Measurements from ENCODE around the gene TBX5.

Gene TBX5

DNA sequence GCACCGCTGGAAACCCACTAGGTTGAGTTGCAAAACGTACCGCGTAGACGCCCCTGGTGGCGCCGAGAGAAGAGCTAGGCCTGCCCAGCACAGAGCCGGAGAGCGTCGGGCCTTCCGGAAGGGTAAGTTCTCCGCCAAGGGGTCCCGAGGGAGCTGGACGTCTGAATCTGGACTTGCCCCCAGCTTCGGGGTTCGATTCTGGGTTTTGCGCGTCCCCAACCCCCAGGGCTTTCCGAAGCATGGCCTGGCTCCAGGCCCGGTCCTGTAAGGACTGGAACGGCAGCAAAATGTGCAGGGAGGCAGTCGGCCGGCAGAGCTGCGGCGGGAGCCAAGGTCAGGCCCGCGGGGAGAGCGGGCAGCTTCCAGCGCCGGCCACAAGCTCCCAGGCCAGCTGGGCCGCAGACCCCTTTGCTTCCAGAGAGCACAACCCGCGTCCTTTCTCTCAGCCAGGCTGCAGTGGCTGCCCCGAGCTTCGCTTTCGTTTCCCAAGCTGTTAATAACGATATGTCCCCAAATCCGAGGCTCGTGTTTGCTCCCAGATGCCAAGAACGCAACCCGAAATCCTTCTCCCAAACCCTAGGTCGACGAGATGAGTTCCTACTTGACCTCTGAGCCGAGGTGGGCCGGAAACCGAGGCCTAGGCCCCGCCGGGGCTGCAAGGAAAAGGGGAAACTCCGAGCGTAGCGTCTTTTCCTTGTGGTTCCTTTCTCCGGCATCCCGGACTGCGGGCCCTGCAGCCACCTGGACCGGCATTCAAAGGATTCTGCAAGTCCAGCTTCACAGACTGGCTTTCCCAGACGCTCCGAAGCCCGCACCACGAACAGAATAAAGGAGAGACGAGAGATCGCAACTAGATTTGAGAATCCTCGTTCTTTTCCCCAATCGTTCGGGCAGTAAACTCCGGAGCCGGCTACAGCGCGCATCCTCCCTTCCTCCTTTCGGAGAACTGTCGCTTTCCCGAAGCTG lies 3.2 kb upstream of the TBX5 start:
- no peak overlapping the region for H3K4me3 Mint-ChIP-seq
- no peaks in the 10 kb centered on the region for H3K9me3 Mint-ChIP-seq
- H3K36me3 Mint-ChIP-seq (ENCODE audit: low read depth), result no peaks in the 10 kb centered on the region
- peak; percentile 42 for DNase-seq
- peaks cover 100% of the 10 kb centered on the region for H3K27me3 Mint-ChIP-seq (ENCODE audit: low read depth, poor library complexity)
- H3K27ac Mint-ChIP-seq, result no peak overlapping the region
- TF ChIP-seq, protein P1, sequence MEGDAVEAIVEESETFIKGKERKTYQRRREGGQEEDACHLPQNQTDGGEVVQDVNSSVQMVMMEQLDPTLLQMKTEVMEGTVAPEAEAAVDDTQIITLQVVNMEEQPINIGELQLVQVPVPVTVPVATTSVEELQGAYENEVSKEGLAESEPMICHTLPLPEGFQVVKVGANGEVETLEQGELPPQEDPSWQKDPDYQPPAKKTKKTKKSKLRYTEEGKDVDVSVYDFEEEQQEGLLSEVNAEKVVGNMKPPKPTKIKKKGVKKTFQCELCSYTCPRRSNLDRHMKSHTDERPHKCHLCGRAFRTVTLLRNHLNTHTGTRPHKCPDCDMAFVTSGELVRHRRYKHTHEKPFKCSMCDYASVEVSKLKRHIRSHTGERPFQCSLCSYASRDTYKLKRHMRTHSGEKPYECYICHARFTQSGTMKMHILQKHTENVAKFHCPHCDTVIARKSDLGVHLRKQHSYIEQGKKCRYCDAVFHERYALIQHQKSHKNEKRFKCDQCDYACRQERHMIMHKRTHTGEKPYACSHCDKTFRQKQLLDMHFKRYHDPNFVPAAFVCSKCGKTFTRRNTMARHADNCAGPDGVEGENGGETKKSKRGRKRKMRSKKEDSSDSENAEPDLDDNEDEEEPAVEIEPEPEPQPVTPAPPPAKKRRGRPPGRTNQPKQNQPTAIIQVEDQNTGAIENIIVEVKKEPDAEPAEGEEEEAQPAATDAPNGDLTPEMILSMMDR (IDR thresholded peaks at IDR 0.05), result no peak
- peaks cover 4% of the 10 kb centered on the region for H3K4me1 Mint-ChIP-seq

DNA sequence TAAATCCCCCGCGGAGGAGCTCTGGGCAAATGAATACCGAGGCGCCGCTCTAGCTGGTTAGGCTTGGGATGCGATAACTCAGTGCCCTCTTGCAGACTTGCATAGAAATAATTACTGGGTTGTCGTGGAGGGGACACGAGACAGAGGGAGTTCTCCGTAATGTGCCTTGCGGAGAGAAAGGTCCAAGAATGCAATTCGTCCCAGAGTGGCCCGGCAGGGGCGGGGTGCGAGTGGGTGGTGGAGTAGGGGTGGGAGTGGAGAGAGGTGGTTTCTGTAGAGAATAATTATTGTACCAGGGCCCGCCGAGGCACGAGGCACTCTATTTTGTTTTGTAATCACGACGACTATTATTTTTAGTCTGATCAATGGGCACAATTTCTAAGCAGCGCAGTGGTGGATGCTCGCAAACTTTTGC lies 2.5 kb upstream of the TBX5 start:
- TF ChIP-seq, protein P1 (IDR thresholded peaks at IDR 0.05), result no peak
- peaks cover 7% of the 10 kb centered on the region for H3K4me1 Mint-ChIP-seq
- no peaks in the 10 kb centered on the region for H3K36me3 Mint-ChIP-seq (ENCODE audit: low read depth)
- H3K9me3 Mint-ChIP-seq, result no peaks in the 10 kb centered on the region
- no peak overlapping the region for H3K4me3 Mint-ChIP-seq
- no peak for DNase-seq
- peaks cover 100% of the 10 kb centered on the region for H3K27me3 Mint-ChIP-seq (ENCODE audit: low read depth, poor library complexity)
- H3K27ac Mint-ChIP-seq, result no peak overlapping the region

DNA sequence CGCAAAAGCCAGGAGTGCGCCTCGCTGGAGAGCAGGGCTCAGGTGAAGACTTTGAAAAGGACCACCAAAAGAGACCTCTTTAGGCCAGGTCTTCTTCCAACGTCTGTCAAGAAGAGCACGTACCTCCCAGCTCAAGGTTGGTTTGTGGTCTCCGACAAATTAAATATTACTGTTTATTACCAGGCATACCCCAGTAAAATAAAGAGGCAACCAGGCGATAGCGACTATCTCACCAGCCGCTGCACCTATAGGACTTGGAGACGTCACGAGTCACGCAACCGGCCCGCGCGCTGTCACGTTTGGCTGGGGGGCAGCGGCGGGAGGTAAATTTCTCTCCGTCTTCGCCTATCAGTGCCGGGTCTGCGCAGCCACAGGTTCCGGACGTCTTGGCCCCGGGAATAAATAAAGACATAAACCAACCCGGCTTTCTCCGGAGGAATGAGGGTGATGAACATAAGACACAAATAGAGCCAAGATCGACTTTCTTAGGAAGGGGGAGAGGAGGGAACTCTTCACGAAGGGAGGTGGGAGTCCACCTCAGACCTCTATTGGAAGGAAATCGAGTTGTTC lies 2.0 kb upstream of the TBX5 start:
- Mint-ChIP-seq H3K9me3 (peaks cover 3% of the 10 kb centered on the region), H3K27me3 (ENCODE audit: low read depth, poor library complexity) (peaks cover 100% of the 10 kb centered on the region), H3K27ac (no peak overlapping the region), H3K4me3 (no peak overlapping the region), H3K4me1 (peaks cover 12% of the 10 kb centered on the region), H3K36me3 (ENCODE audit: low read depth) (no peaks in the 10 kb centered on the region)
- TF ChIP-seq, protein P1 (IDR thresholded peaks at IDR 0.05), result no peak
- no peak for DNase-seq

DNA sequence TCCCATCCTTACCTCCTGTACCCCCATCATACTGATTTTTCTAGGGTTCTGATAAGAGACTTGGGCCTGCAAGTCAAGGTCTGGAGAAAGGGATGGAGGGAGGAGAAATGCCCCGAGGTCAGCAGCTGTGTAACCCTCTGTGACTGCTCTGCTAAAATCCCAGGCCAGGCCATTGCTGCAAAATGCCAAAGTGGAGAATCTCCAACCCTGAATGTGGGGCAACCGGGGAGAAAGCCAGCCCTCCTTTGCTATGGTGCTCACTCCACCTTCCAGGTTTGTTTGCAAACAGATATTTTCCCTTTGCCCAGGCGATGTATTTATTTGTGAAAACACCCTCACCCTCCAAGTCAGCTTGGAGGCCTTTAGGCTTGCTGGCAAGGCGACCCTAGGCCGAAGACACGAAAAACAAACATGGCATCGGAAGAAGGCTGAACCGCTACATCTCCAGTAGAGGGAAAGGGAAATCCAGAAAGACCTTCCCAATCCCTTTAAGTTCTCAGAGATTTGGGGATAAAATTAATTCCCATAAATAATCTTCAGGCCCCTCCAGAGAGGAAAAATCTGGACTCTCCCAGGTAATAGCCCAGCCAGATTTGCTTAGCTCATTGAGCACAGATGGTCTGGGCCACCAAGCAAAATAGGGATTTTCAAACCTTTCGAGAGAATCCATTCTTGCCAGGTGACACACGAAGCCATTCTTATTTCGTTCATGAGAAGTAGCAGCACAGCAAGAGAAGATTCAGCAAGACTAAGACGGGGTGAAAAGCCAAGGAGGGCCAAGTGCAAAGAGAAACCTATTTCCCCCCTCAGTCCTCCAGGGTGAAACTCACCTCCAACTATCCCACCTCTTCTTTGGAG lies 1.3 kb upstream of the TBX5 start:
- peaks cover 100% of the 10 kb centered on the region for H3K27me3 Mint-ChIP-seq (ENCODE audit: low read depth, poor library complexity)
- no peak overlapping the region for H3K4me3 Mint-ChIP-seq
- no peaks in the 10 kb centered on the region for H3K36me3 Mint-ChIP-seq (ENCODE audit: low read depth)
- H3K9me3 Mint-ChIP-seq, result peaks cover 6% of the 10 kb centered on the region
- TF ChIP-seq, protein P1 (IDR thresholded peaks at IDR 0.05), result no peak
- H3K27ac Mint-ChIP-seq, result no peak overlapping the region
- peaks cover 15% of the 10 kb centered on the region for H3K4me1 Mint-ChIP-seq
- no peak for DNase-seq

DNA sequence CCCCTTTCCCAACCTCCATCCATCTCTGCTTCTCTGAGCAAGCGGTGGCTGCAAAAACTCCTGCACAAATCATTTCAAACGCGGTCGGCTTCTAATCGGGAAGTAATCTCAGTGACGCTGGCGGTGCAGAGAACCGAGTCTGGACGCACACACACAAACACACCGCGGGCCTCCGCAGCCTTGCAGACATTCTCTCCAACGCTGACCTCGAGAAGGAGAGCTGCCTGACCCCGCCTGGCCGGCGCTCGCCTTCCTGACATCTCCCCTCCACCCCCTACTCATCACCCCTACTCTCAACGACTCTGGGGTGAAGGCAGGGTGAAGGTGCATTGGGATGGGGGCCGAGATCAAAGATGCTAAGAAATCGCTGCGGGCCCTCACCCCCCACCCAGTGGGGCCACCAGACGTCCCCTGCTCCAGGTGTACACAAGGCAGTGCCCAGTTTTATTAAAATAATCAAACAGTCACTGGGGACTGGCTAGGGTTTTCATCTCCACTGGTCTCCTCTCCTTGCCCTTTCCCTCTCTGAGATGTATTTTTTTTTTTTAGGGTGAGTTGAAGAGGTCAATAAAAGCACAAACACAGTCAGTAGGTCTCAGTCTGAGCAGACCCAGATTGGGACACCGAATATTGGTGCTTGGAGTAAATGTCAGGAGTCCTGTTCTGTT lies 506 bp upstream of the TBX5 start:
- Mint-ChIP-seq H3K36me3 (ENCODE audit: low read depth) (no peaks in the 10 kb centered on the region), H3K4me3 (no peak overlapping the region), H3K27ac (no peak overlapping the region), H3K27me3 (ENCODE audit: low read depth, poor library complexity) (peaks cover 100% of the 10 kb centered on the region), H3K9me3 (peaks cover 6% of the 10 kb centered on the region), H3K4me1 (peaks cover 15% of the 10 kb centered on the region)
- DNase-seq, result no peak
- TF ChIP-seq, protein P1 (IDR thresholded peaks at IDR 0.05), result no peak
